ENCODE results near the gene TJP1. TPM values are rescaled to one million over a fixed set of nuclear protein-coding genes. Genes with fewer than 3 reads are reported as not detected.

The TJP1 gene
- total and polyA plus RNA-seq, 2 of the 8 experiments (the other 6 are each of a cell fraction or from before 2014, with no cell fraction given), result 46.3 to 138 TPM

DNA sequence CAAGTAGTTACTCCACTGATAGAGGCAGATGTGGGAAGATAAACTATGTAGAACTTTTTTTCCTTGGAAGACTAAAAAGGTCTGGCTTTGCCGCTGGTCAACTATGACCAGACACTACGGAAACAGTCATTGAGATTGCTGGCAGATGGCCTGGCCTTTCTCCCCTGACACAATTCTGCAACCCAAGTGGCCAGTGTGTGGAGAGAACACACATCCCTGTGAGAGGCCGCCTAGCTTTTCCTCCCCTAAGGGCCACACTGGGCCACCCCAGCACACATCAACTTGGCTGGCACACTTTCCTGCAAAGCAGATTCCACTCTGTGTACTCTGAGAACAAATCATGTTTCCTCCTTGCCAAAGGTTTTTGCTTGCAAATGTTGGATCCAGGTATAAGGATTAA lies 10.4 kb upstream of the TJP1 start (continued):
- TF ChIP-seq, protein P1, sequence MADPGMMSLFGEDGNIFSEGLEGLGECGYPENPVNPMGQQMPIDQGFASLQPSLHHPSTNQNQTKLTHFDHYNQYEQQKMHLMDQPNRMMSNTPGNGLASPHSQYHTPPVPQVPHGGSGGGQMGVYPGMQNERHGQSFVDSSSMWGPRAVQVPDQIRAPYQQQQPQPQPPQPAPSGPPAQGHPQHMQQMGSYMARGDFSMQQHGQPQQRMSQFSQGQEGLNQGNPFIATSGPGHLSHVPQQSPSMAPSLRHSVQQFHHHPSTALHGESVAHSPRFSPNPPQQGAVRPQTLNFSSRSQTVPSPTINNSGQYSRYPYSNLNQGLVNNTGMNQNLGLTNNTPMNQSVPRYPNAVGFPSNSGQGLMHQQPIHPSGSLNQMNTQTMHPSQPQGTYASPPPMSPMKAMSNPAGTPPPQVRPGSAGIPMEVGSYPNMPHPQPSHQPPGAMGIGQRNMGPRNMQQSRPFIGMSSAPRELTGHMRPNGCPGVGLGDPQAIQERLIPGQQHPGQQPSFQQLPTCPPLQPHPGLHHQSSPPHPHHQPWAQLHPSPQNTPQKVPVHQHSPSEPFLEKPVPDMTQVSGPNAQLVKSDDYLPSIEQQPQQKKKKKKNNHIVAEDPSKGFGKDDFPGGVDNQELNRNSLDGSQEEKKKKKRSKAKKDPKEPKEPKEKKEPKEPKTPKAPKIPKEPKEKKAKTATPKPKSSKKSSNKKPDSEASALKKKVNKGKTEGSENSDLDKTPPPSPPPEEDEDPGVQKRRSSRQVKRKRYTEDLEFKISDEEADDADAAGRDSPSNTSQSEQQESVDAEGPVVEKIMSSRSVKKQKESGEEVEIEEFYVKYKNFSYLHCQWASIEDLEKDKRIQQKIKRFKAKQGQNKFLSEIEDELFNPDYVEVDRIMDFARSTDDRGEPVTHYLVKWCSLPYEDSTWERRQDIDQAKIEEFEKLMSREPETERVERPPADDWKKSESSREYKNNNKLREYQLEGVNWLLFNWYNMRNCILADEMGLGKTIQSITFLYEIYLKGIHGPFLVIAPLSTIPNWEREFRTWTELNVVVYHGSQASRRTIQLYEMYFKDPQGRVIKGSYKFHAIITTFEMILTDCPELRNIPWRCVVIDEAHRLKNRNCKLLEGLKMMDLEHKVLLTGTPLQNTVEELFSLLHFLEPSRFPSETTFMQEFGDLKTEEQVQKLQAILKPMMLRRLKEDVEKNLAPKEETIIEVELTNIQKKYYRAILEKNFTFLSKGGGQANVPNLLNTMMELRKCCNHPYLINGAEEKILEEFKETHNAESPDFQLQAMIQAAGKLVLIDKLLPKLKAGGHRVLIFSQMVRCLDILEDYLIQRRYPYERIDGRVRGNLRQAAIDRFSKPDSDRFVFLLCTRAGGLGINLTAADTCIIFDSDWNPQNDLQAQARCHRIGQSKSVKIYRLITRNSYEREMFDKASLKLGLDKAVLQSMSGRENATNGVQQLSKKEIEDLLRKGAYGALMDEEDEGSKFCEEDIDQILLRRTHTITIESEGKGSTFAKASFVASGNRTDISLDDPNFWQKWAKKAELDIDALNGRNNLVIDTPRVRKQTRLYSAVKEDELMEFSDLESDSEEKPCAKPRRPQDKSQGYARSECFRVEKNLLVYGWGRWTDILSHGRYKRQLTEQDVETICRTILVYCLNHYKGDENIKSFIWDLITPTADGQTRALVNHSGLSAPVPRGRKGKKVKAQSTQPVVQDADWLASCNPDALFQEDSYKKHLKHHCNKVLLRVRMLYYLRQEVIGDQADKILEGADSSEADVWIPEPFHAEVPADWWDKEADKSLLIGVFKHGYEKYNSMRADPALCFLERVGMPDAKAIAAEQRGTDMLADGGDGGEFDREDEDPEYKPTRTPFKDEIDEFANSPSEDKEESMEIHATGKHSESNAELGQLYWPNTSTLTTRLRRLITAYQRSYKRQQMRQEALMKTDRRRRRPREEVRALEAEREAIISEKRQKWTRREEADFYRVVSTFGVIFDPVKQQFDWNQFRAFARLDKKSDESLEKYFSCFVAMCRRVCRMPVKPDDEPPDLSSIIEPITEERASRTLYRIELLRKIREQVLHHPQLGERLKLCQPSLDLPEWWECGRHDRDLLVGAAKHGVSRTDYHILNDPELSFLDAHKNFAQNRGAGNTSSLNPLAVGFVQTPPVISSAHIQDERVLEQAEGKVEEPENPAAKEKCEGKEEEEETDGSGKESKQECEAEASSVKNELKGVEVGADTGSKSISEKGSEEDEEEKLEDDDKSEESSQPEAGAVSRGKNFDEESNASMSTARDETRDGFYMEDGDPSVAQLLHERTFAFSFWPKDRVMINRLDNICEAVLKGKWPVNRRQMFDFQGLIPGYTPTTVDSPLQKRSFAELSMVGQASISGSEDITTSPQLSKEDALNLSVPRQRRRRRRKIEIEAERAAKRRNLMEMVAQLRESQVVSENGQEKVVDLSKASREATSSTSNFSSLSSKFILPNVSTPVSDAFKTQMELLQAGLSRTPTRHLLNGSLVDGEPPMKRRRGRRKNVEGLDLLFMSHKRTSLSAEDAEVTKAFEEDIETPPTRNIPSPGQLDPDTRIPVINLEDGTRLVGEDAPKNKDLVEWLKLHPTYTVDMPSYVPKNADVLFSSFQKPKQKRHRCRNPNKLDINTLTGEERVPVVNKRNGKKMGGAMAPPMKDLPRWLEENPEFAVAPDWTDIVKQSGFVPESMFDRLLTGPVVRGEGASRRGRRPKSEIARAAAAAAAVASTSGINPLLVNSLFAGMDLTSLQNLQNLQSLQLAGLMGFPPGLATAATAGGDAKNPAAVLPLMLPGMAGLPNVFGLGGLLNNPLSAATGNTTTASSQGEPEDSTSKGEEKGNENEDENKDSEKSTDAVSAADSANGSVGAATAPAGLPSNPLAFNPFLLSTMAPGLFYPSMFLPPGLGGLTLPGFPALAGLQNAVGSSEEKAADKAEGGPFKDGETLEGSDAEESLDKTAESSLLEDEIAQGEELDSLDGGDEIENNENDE (IDR thresholded peaks at IDR 0.05; ENCODE audit: insufficient replicate concordance, low read length), result no peak
- TF ChIP-seq SP4 (IDR thresholded peaks at IDR 0.05; ENCODE audit: low read length), result no peak
- no peak for TF ChIP-seq POU5F1 (IDR thresholded peaks at IDR 0.05; ENCODE audit: low read depth, low read length)
- TF ChIP-seq, protein P2, sequence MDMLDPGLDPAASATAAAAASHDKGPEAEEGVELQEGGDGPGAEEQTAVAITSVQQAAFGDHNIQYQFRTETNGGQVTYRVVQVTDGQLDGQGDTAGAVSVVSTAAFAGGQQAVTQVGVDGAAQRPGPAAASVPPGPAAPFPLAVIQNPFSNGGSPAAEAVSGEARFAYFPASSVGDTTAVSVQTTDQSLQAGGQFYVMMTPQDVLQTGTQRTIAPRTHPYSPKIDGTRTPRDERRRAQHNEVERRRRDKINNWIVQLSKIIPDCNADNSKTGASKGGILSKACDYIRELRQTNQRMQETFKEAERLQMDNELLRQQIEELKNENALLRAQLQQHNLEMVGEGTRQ (IDR thresholded peaks at IDR 0.05; ENCODE audit: low read length), result no peak
- TF ChIP-seq, protein P3, sequence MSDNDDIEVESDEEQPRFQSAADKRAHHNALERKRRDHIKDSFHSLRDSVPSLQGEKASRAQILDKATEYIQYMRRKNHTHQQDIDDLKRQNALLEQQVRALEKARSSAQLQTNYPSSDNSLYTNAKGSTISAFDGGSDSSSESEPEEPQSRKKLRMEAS (IDR thresholded peaks at IDR 0.05), result no peak
- TF ChIP-seq PHF8 (conservative IDR thresholded peaks at IDR 0.05; ENCODE audit: low read depth, low read length), result no peak
- TF ChIP-seq EGR1 (IDR thresholded peaks at IDR 0.05; ENCODE audit: borderline replicate concordance, low read depth, low read length), result no peak
- TF ChIP-seq JUND (IDR thresholded peaks at IDR 0.05; ENCODE audit: low read length), result no peak
